Stimulated activated effector memory CD8-positive, alpha-beta T cell treated with anti-CD3 and anti-CD28 coated beads, Interleukin-12 subunit alpha, Interleukin-12 subunit beta, amount 100 ng/mL, for 72 hours (primary cell): ENCODE results near the gene INSL4.

Source experiments
- ATAC-seq: fragments of 150-1000 bp; cut with Tn5 transposase; 2 replicates; pipeline ENCODE4 v1.10.0; 2021
- DNase-seq, 2 donors: peaks; one replicate each; pipeline ENCODE4 v3.0.0; 2021 to 2022; ENCODE audit warnings: low spot score in 2 of 2
- H3K27ac Mint-ChIP-seq: one replicate; pipeline ENCODE4 v1.8.0; 2022; ENCODE audit warnings: mild to moderate bottlenecking, mixed read lengths
- H3K36me3 Mint-ChIP-seq: one replicate; pipeline ENCODE4 v1.8.0; 2022; ENCODE audit warnings: mild to moderate bottlenecking, mixed read lengths
- H3K4me1 Mint-ChIP-seq: one replicate; pipeline ENCODE4 v1.8.0; 2022; ENCODE audit warnings: mixed read lengths
- H3K4me3 Mint-ChIP-seq: one replicate; pipeline ENCODE4 v1.8.0; 2022; ENCODE audit warnings: mild to moderate bottlenecking, mixed read lengths
- H3K9me3 Mint-ChIP-seq: one replicate; pipeline ENCODE4 v1.8.0; 2022; ENCODE audit warnings: mixed read lengths

The INSL4 gene

GRCh38 chr9:5231212-5231611, at the start of gene INSL4:
Gene INSL4, plus strand, starts transcription at chr9:5231419. Its CDS starts 105 bp downstream, at chr9:5231524.
- Mint-ChIP-seq H3K27ac (no peak within 1 kb of the TSS), H3K9me3 (no peaks in the 10 kb centered on the region), H3K4me1 (no peaks in the 10 kb centered on the region), H3K4me3 (no peak within 1 kb of the TSS), H3K36me3 (no peaks in the 10 kb centered on the region)
- DNase-seq (no peak), ATAC-seq (no peak)

- H3K27ac Mint-ChIP-seq: no peak overlapping the region
- H3K4me3 Mint-ChIP-seq: no peak overlapping the region
- H3K36me3 Mint-ChIP-seq: no peaks in the 10 kb centered on the region
- ATAC-seq: no peak
- DNase-seq: no peak
- H3K9me3 Mint-ChIP-seq: no peaks in the 10 kb centered on the region
- peaks cover 5% of the 10 kb centered on the region for H3K4me1 Mint-ChIP-seq
Observed at GRCh38 chr9:5184776-5185175, 46.4 kb upstream of the INSL4 start.

- ATAC-seq (no peak), DNase-seq (no peak)
- no peak within 1 kb of the TSS for H3K4me3 Mint-ChIP-seq
- no peak within 1 kb of the TSS for H3K27ac Mint-ChIP-seq
- H3K4me1 Mint-ChIP-seq: peaks cover 5% of the 10 kb centered on the region
- no peaks in the 10 kb centered on the region for H3K9me3 Mint-ChIP-seq
- H3K36me3 Mint-ChIP-seq: no peaks in the 10 kb centered on the region
Observed at GRCh38 chr9:5185220-5185840, 45.9 kb upstream of the INSL4 start, which contains the start of gene INSL6. Gene INSL6, minus strand, starts transcription at chr9:5185639. Its CDS starts 37 bp downstream, at chr9:5185602.

GRCh38 chr9:5186416-5187169, 44.6 kb upstream of the INSL4 start:
- Mint-ChIP-seq H3K4me3 (no peak overlapping the region), H3K36me3 (no peaks in the 10 kb centered on the region), H3K4me1 (peaks cover 5% of the 10 kb centered on the region), H3K27ac (peak overlapping the region; percentile 9), H3K9me3 (no peaks in the 10 kb centered on the region)
- peak; percentile 78 for ATAC-seq
- peak in 1 of 2 donors; percentile 59 for DNase-seq

GRCh38 chr9:5188060-5188984, 42.9 kb upstream of the INSL4 start:
- no peaks in the 10 kb centered on the region for H3K36me3 Mint-ChIP-seq
- H3K9me3 Mint-ChIP-seq: no peaks in the 10 kb centered on the region
- DNase-seq (no peak), ATAC-seq (no peak)
- H3K27ac Mint-ChIP-seq: no peak overlapping the region
- peaks cover 5% of the 10 kb centered on the region for H3K4me1 Mint-ChIP-seq
- no peak overlapping the region for H3K4me3 Mint-ChIP-seq

- H3K4me1 Mint-ChIP-seq: no peaks in the 10 kb centered on the region
- no peak overlapping the region for H3K27ac Mint-ChIP-seq
- no peak overlapping the region for H3K4me3 Mint-ChIP-seq
- DNase-seq (no peak), ATAC-seq (no peak)
- H3K9me3 Mint-ChIP-seq: no peaks in the 10 kb centered on the region
- H3K36me3 Mint-ChIP-seq: no peaks in the 10 kb centered on the region
Observed at GRCh38 chr9:5191985-5192384, 39.2 kb upstream of the INSL4 start.

- ATAC-seq (no peak), DNase-seq (no peak)
- Mint-ChIP-seq H3K4me1 (no peaks in the 10 kb centered on the region), H3K4me3 (no peak overlapping the region), H3K9me3 (no peaks in the 10 kb centered on the region), H3K36me3 (no peaks in the 10 kb centered on the region), H3K27ac (no peak overlapping the region)
Observed at GRCh38 chr9:5193345-5193744, 37.9 kb upstream of the INSL4 start.

- no peaks in the 10 kb centered on the region for H3K9me3 Mint-ChIP-seq
- DNase-seq (no peak), ATAC-seq (no peak)
- H3K4me1 Mint-ChIP-seq: no peaks in the 10 kb centered on the region
- no peak overlapping the region for H3K27ac Mint-ChIP-seq
- H3K4me3 Mint-ChIP-seq: no peak overlapping the region
- no peaks in the 10 kb centered on the region for H3K36me3 Mint-ChIP-seq
Observed at GRCh38 chr9:5195463-5195862, 35.8 kb upstream of the INSL4 start.

- peaks cover 5% of the 10 kb centered on the region for H3K9me3 Mint-ChIP-seq
- DNase-seq (no peak), ATAC-seq (peak; percentile 76)
- no peak overlapping the region for H3K27ac Mint-ChIP-seq
- no peaks in the 10 kb centered on the region for H3K36me3 Mint-ChIP-seq
- no peaks in the 10 kb centered on the region for H3K4me1 Mint-ChIP-seq
- H3K4me3 Mint-ChIP-seq: no peak overlapping the region
Observed at GRCh38 chr9:5205071-5205470, 26.1 kb upstream of the INSL4 start.

- H3K4me1 Mint-ChIP-seq: no peaks in the 10 kb centered on the region
- no peaks in the 10 kb centered on the region for H3K9me3 Mint-ChIP-seq
- ATAC-seq (no peak), DNase-seq (no peak)
- H3K27ac Mint-ChIP-seq: no peak overlapping the region
- no peaks in the 10 kb centered on the region for H3K36me3 Mint-ChIP-seq
- no peak overlapping the region for H3K4me3 Mint-ChIP-seq
Observed at GRCh38 chr9:5230554-5230953, 665 bp upstream of the INSL4 start.

GRCh38 chr9:5263351-5264218, 32.4 kb downstream of the INSL4 start:
- H3K27ac Mint-ChIP-seq: no peak overlapping the region
- ATAC-seq (no peak), DNase-seq (no peak)
- no peaks in the 10 kb centered on the region for H3K9me3 Mint-ChIP-seq
- H3K4me1 Mint-ChIP-seq: peaks cover 7% of the 10 kb centered on the region
- no peak overlapping the region for H3K4me3 Mint-ChIP-seq
- H3K36me3 Mint-ChIP-seq: no peaks in the 10 kb centered on the region

GRCh38 chr9:5264219-5264595, 33.0 kb downstream of the INSL4 start:
- DNase-seq (no peak), ATAC-seq (no peak)
- no peaks in the 10 kb centered on the region for H3K36me3 Mint-ChIP-seq
- H3K4me3 Mint-ChIP-seq: no peak overlapping the region
- peaks cover 7% of the 10 kb centered on the region for H3K4me1 Mint-ChIP-seq
- H3K27ac Mint-ChIP-seq: no peak overlapping the region
- no peaks in the 10 kb centered on the region for H3K9me3 Mint-ChIP-seq

GRCh38 chr9:5265939-5266338, 34.7 kb downstream of the INSL4 start:
- no peak overlapping the region for H3K4me3 Mint-ChIP-seq
- peaks cover 7% of the 10 kb centered on the region for H3K4me1 Mint-ChIP-seq
- ATAC-seq (no peak), DNase-seq (no peak)
- peak overlapping the region; percentile 57 for H3K27ac Mint-ChIP-seq
- no peaks in the 10 kb centered on the region for H3K9me3 Mint-ChIP-seq
- no peaks in the 10 kb centered on the region for H3K36me3 Mint-ChIP-seq

- H3K9me3 Mint-ChIP-seq: no peaks in the 10 kb centered on the region
- ATAC-seq (no peak), DNase-seq (no peak)
- H3K27ac Mint-ChIP-seq: no peak overlapping the region
- H3K36me3 Mint-ChIP-seq: no peaks in the 10 kb centered on the region
- no peak overlapping the region for H3K4me3 Mint-ChIP-seq
- H3K4me1 Mint-ChIP-seq: peaks cover 6% of the 10 kb centered on the region
Observed at GRCh38 chr9:5269249-5269715, 38.1 kb downstream of the INSL4 start.
